Liver (tissue), 3 donors: Measurements from ENCODE around the gene TNS1.

Source experiments
- JUND ChIP-seq, 2 donors: IDR thresholded peaks; 2 replicates each; pipeline ENCODE4 v1.6.1; 2016; ENCODE audit warnings: antibody characterized with exemption in 2 of 2
- RAD21 ChIP-seq, 2 donors: IDR thresholded peaks; 2 replicates each; pipeline ENCODE4 v1.6.1; 2016; ENCODE audit warnings: antibody characterized with exemption in 2 of 2, mild to moderate bottlenecking in 2 of 2
- TF ChIP-seq, protein P1 (sequence below): fragments of 150-350 bp; IDR thresholded peaks from 2 replicates; pipeline ENCODE4 v1.5.1; 2017; ENCODE audit warnings: improper control_type of control experiment, low read depth, low read length; ENCODE audit not compliant: missing input control
- TF ChIP-seq, protein P2 (sequence below): IDR thresholded peaks from 2 replicates; pipeline ENCODE4 v1.6.1; 2016; ENCODE audit warnings: antibody characterized with exemption, mild to moderate bottlenecking
- TF ChIP-seq, protein P3 (sequence below): IDR thresholded peaks from 2 replicates; pipeline ENCODE4 v1.6.1; 2016; ENCODE audit warnings: antibody characterized with exemption
- donor health status: healthy.
- donor health status: healthy.

DNA sequence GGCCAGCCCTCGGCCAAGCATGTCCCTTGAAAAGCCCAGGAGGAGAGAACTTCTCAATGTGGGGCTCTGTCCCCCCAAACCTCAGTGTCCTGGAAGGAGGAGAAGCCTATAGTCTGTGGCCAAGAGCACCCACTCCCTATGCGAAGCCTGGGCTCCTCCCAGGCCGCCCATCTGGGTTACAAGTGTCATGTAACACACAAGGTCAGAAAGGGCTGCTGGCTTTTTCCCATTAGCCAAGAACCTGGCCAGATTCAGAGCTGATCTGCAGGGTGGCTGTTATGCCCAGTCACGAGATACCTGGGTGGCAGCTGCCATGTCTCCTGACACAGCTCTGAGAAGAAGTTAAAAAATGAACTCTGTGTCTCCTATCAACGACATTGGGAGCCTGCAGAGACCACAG lies 170.7 kb downstream of the TNS1 start:
- TF ChIP-seq, protein P1, sequence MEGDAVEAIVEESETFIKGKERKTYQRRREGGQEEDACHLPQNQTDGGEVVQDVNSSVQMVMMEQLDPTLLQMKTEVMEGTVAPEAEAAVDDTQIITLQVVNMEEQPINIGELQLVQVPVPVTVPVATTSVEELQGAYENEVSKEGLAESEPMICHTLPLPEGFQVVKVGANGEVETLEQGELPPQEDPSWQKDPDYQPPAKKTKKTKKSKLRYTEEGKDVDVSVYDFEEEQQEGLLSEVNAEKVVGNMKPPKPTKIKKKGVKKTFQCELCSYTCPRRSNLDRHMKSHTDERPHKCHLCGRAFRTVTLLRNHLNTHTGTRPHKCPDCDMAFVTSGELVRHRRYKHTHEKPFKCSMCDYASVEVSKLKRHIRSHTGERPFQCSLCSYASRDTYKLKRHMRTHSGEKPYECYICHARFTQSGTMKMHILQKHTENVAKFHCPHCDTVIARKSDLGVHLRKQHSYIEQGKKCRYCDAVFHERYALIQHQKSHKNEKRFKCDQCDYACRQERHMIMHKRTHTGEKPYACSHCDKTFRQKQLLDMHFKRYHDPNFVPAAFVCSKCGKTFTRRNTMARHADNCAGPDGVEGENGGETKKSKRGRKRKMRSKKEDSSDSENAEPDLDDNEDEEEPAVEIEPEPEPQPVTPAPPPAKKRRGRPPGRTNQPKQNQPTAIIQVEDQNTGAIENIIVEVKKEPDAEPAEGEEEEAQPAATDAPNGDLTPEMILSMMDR, result no peak
- TF ChIP-seq JUND (IDR thresholded peaks at IDR 0.05) (no peak), RAD21 (IDR thresholded peaks at IDR 0.05) (no peak)
- TF ChIP-seq, protein P2, sequence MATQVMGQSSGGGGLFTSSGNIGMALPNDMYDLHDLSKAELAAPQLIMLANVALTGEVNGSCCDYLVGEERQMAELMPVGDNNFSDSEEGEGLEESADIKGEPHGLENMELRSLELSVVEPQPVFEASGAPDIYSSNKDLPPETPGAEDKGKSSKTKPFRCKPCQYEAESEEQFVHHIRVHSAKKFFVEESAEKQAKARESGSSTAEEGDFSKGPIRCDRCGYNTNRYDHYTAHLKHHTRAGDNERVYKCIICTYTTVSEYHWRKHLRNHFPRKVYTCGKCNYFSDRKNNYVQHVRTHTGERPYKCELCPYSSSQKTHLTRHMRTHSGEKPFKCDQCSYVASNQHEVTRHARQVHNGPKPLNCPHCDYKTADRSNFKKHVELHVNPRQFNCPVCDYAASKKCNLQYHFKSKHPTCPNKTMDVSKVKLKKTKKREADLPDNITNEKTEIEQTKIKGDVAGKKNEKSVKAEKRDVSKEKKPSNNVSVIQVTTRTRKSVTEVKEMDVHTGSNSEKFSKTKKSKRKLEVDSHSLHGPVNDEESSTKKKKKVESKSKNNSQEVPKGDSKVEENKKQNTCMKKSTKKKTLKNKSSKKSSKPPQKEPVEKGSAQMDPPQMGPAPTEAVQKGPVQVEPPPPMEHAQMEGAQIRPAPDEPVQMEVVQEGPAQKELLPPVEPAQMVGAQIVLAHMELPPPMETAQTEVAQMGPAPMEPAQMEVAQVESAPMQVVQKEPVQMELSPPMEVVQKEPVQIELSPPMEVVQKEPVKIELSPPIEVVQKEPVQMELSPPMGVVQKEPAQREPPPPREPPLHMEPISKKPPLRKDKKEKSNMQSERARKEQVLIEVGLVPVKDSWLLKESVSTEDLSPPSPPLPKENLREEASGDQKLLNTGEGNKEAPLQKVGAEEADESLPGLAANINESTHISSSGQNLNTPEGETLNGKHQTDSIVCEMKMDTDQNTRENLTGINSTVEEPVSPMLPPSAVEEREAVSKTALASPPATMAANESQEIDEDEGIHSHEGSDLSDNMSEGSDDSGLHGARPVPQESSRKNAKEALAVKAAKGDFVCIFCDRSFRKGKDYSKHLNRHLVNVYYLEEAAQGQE, result no peak
- TF ChIP-seq, protein P3, sequence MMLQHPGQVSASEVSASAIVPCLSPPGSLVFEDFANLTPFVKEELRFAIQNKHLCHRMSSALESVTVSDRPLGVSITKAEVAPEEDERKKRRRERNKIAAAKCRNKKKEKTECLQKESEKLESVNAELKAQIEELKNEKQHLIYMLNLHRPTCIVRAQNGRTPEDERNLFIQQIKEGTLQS, result no peak
